Embryonic facial prominence (tissue), 1 donor: Measurements from ENCODE around the gene TMEM74B.
"Not testable (repeated sequence)": the region's sequence is repeated elsewhere in the genome, so short reads cannot be mapped to it uniquely, and the experiment has no call there.

Experiments
- DNase-seq: peaks from one replicate; pipeline ENCODE4 v3.0.0-alpha.2; 2016; ENCODE audit errors: extremely low spot score

The TMEM74B gene

GRCh38 chr20:1180949-1181348 is 3.8 kb downstream of the TMEM74B start:
- no peak for DNase-seq

GRCh38 chr20:1178623-1179022 is 6.2 kb downstream of the TMEM74B start:
- no peak for DNase-seq

GRCh38 chr20:1178103-1178502 is 6.7 kb downstream of the TMEM74B start:
- no peak for DNase-seq

- DNase-seq = no peak
Observed at GRCh38 chr20:1177680-1178079, 7.1 kb downstream of the TMEM74B start.

GRCh38 chr20:1174787-1175186 is 10.0 kb downstream of the TMEM74B start:
- DNase-seq = no peak

- DNase-seq = no peak
Observed at GRCh38 chr20:1173698-1174097, 11.1 kb downstream of the TMEM74B start.

- DNase-seq = no peak
Observed at GRCh38 chr20:1171461-1172093, 13.2 kb downstream of the TMEM74B start.

- DNase-seq = no peak
Observed at GRCh38 chr20:1169224-1169623, 15.6 kb downstream of the TMEM74B start.

GRCh38 chr20:1166948-1167720 is 17.6 kb downstream of the TMEM74B start:
- no peak for DNase-seq

GRCh38 chr20:1165941-1166340 is 18.8 kb downstream of the TMEM74B start:
- DNase-seq = no peak

GRCh38 chr20:1165521-1165920 is 19.3 kb downstream of the TMEM74B start:
- no peak for DNase-seq

- DNase-seq = no peak
Observed at GRCh38 chr20:1164871-1165270, 19.9 kb downstream of the TMEM74B start.

- DNase-seq = no peak
Observed at GRCh38 chr20:1163653-1164052, 21.1 kb downstream of the TMEM74B start.

GRCh38 chr20:1163105-1163504 is 21.7 kb downstream of the TMEM74B start:
- no peak for DNase-seq

- no peak for DNase-seq
Observed at GRCh38 chr20:1160991-1161390, 23.8 kb downstream of the TMEM74B start.

GRCh38 chr20:1160496-1160895 is 24.3 kb downstream of the TMEM74B start:
- DNase-seq = no peak

- no peak for DNase-seq
Observed at GRCh38 chr20:1155342-1155741, 29.4 kb downstream of the TMEM74B start.

- no peak for DNase-seq
Observed at GRCh38 chr20:1154691-1155090, 30.1 kb downstream of the TMEM74B start.

- DNase-seq = no peak
Observed at GRCh38 chr20:1154226-1154625, 30.6 kb downstream of the TMEM74B start.

- DNase-seq = no peak
Observed at GRCh38 chr20:1150968-1151367, 33.8 kb downstream of the TMEM74B start.

- no peak for DNase-seq
Observed at GRCh38 chr20:1150218-1150617, 34.6 kb downstream of the TMEM74B start.

- DNase-seq = not testable (repeated sequence)
Observed at GRCh38 chr20:1149812-1150211, 35.0 kb downstream of the TMEM74B start.

- no peak for DNase-seq
Observed at GRCh38 chr20:1146957-1147356, 37.8 kb downstream of the TMEM74B start.
